Measurements from ENCODE around the gene CDR2. TPM values are rescaled to one million over a fixed set of nuclear protein-coding genes. Genes with fewer than 3 reads are reported as not detected.
A peak's percentile ranks its signal among the peaks of the same experiment; 100 is the strongest.
"Not testable (repeated sequence)": the region's sequence is repeated elsewhere in the genome, so short reads cannot be mapped to it uniquely, and the experiment has no call there.

The CDR2 gene
- total RNA-seq: 10 to 100 TPM; 41.5 to 47.6 TPM

- H3K36me3 Mint-ChIP-seq: no peaks in the 10 kb centered on the region
- peak within 1 kb of the TSS; percentile 94 for H3K4me3 Mint-ChIP-seq
- H3K27me3 Mint-ChIP-seq: peaks cover 2 to 6% of the 10 kb centered on the region in 2 donors
- H3K4me1 Mint-ChIP-seq (ENCODE audit: low read depth in 2 of 2): peaks cover 30 to 34% of the 10 kb centered on the region in 2 donors
- H3K27ac Mint-ChIP-seq: peak within 1 kb of the TSS; percentile 71 to 81
- peak; percentile 98 to 99 for ATAC-seq
- peak; percentile 99 for DNase-seq (ENCODE audit: low spot score)
- no peaks in the 10 kb centered on the region for H3K9me3 Mint-ChIP-seq
Observed at GRCh38 chr16:22374311-22375116, at the start of gene CDR2. Gene CDR2 (minus strand): TSS chr16:22374619. CDS start chr16:22374309, 310 bp downstream.

- DNase-seq (ENCODE audit: low spot score) (no peak), ATAC-seq (peak; percentile 15 to 45)
- peaks cover 0 to 4% of the 10 kb centered on the region in 2 donors for H3K4me1 Mint-ChIP-seq (ENCODE audit: low read depth in 2 of 2)
- peaks cover 7% of the 10 kb centered on the region for H3K36me3 Mint-ChIP-seq
- H3K9me3 Mint-ChIP-seq: no peaks in the 10 kb centered on the region
- H3K4me3 Mint-ChIP-seq: no peak overlapping the region
- H3K27ac Mint-ChIP-seq: no peak overlapping the region
- no peaks in the 10 kb centered on the region for H3K27me3 Mint-ChIP-seq
Observed at GRCh38 chr16:22423716-22424115, 49.3 kb upstream of the CDR2 start.

- Mint-ChIP-seq H3K4me3 (no peak overlapping the region), H3K27me3 (no peaks in the 10 kb centered on the region), H3K36me3 (peaks cover 7% of the 10 kb centered on the region), H3K27ac (peak overlapping the region in 1 of 2 donors; percentile 36), H3K9me3 (no peaks in the 10 kb centered on the region), H3K4me1 (ENCODE audit: low read depth in 2 of 2) (peaks cover 0 to 4% of the 10 kb centered on the region in 2 donors)
- ATAC-seq: no peak
- DNase-seq (ENCODE audit: low spot score): no peak
Observed at GRCh38 chr16:22421136-22421535, 46.7 kb upstream of the CDR2 start.

- Mint-ChIP-seq H3K4me3 (no peak overlapping the region), H3K4me1 (ENCODE audit: low read depth in 2 of 2) (peaks cover 0 to 4% of the 10 kb centered on the region in 2 donors), H3K27me3 (no peaks in the 10 kb centered on the region), H3K9me3 (no peaks in the 10 kb centered on the region), H3K27ac (no peak overlapping the region), H3K36me3 (peaks cover 7% of the 10 kb centered on the region)
- DNase-seq (ENCODE audit: low spot score): no peak
- ATAC-seq: no peak
Observed at GRCh38 chr16:22420606-22421135, 46.3 kb upstream of the CDR2 start.

- H3K4me1 Mint-ChIP-seq (ENCODE audit: low read depth in 2 of 2): peaks cover 0 to 4% of the 10 kb centered on the region in 2 donors
- no peaks in the 10 kb centered on the region for H3K9me3 Mint-ChIP-seq
- H3K4me3 Mint-ChIP-seq: no peak overlapping the region
- no peak overlapping the region for H3K27ac Mint-ChIP-seq
- no peak for DNase-seq (ENCODE audit: low spot score)
- no peak for ATAC-seq
- H3K36me3 Mint-ChIP-seq: peaks cover 7% of the 10 kb centered on the region
- no peaks in the 10 kb centered on the region for H3K27me3 Mint-ChIP-seq
Observed at GRCh38 chr16:22419908-22420307, 45.5 kb upstream of the CDR2 start.

GRCh38 chr16:22418826-22419225, 44.4 kb upstream of the CDR2 start:
- ATAC-seq: no peak
- H3K36me3 Mint-ChIP-seq: peaks cover 7% of the 10 kb centered on the region

GRCh38 chr16:22417798-22418197, 43.4 kb upstream of the CDR2 start:
- H3K4me3 Mint-ChIP-seq; H3K4me1 Mint-ChIP-seq (ENCODE audit: low read depth in 2 of 2); H3K27ac Mint-ChIP-seq; H3K9me3 Mint-ChIP-seq; DNase-seq (ENCODE audit: low spot score); H3K27me3 Mint-ChIP-seq; ATAC-seq; H3K36me3 Mint-ChIP-seq: not testable (repeated sequence)

More at GRCh38 chr16:22418826-22419225, 44.4 kb upstream of the CDR2 start:
- Mint-ChIP-seq H3K4me3 (no peak overlapping the region), H3K27ac (no peak overlapping the region), H3K27me3 (no peaks in the 10 kb centered on the region), H3K4me1 (ENCODE audit: low read depth in 2 of 2) (peaks cover 0 to 4% of the 10 kb centered on the region in 2 donors), H3K9me3 (no peaks in the 10 kb centered on the region)
- DNase-seq (ENCODE audit: low spot score): no peak

GRCh38 chr16:22417019-22417418, 42.6 kb upstream of the CDR2 start:
- Mint-ChIP-seq H3K4me1 (ENCODE audit: low read depth in 2 of 2) (no peaks in the 10 kb centered on the region), H3K4me3 (no peak overlapping the region), H3K27me3 (no peaks in the 10 kb centered on the region), H3K36me3 (no peaks in the 10 kb centered on the region), H3K27ac (no peak overlapping the region), H3K9me3 (no peaks in the 10 kb centered on the region)
- ATAC-seq (no peak), DNase-seq (ENCODE audit: low spot score) (no peak)

GRCh38 chr16:22413819-22414218, 39.4 kb upstream of the CDR2 start:
- ATAC-seq: no peak
- H3K4me3 Mint-ChIP-seq: no peak overlapping the region
- no peaks in the 10 kb centered on the region for H3K9me3 Mint-ChIP-seq
- no peak for DNase-seq (ENCODE audit: low spot score)
- H3K27me3 Mint-ChIP-seq: no peaks in the 10 kb centered on the region
- no peaks in the 10 kb centered on the region for H3K36me3 Mint-ChIP-seq
- H3K27ac Mint-ChIP-seq: no peak overlapping the region
- H3K4me1 Mint-ChIP-seq (ENCODE audit: low read depth in 2 of 2): no peaks in the 10 kb centered on the region

GRCh38 chr16:22407486-22407885, 33.1 kb upstream of the CDR2 start:
- H3K27me3 Mint-ChIP-seq: no peaks in the 10 kb centered on the region
- ATAC-seq: no peak

GRCh38 chr16:22402191-22402590, 27.8 kb upstream of the CDR2 start:
- Mint-ChIP-seq H3K4me3 (no peak overlapping the region), H3K4me1 (ENCODE audit: low read depth in 2 of 2) (no peaks in the 10 kb centered on the region), H3K9me3 (no peaks in the 10 kb centered on the region), H3K27ac (no peak overlapping the region), H3K36me3 (no peaks in the 10 kb centered on the region), H3K27me3 (no peaks in the 10 kb centered on the region)
- DNase-seq (ENCODE audit: low spot score) (no peak), ATAC-seq (no peak)

More at GRCh38 chr16:22407486-22407885, 33.1 kb upstream of the CDR2 start:
- DNase-seq (ENCODE audit: low spot score): no peak
- Mint-ChIP-seq H3K9me3 (no peaks in the 10 kb centered on the region), H3K4me3 (no peak overlapping the region), H3K27ac (no peak overlapping the region), H3K4me1 (ENCODE audit: low read depth in 2 of 2) (no peaks in the 10 kb centered on the region), H3K36me3 (no peaks in the 10 kb centered on the region)

GRCh38 chr16:22400900-22401299, 26.5 kb upstream of the CDR2 start:
- Mint-ChIP-seq H3K27ac (no peak overlapping the region), H3K4me1 (ENCODE audit: low read depth in 2 of 2) (no peaks in the 10 kb centered on the region), H3K4me3 (no peak overlapping the region), H3K36me3 (no peaks in the 10 kb centered on the region), H3K9me3 (no peaks in the 10 kb centered on the region), H3K27me3 (no peaks in the 10 kb centered on the region)
- ATAC-seq: no peak
- DNase-seq (ENCODE audit: low spot score): no peak

- Mint-ChIP-seq H3K4me3 (no peak overlapping the region), H3K4me1 (ENCODE audit: low read depth in 2 of 2) (no peaks in the 10 kb centered on the region), H3K27me3 (no peaks in the 10 kb centered on the region), H3K36me3 (no peaks in the 10 kb centered on the region), H3K27ac (no peak overlapping the region), H3K9me3 (no peaks in the 10 kb centered on the region)
- no peak for ATAC-seq
- DNase-seq (ENCODE audit: low spot score): no peak
Observed at GRCh38 chr16:22397931-22398330, 23.5 kb upstream of the CDR2 start.

- ATAC-seq: no peak
Observed at GRCh38 chr16:22397464-22397863, 23.0 kb upstream of the CDR2 start.

More at GRCh38 chr16:22397464-22397863, 23.0 kb upstream of the CDR2 start:
- H3K4me3 Mint-ChIP-seq: no peak overlapping the region
- DNase-seq (ENCODE audit: low spot score): no peak
- no peaks in the 10 kb centered on the region for H3K4me1 Mint-ChIP-seq (ENCODE audit: low read depth in 2 of 2)
- no peaks in the 10 kb centered on the region for H3K36me3 Mint-ChIP-seq
- H3K27me3 Mint-ChIP-seq: no peaks in the 10 kb centered on the region
- no peak overlapping the region for H3K27ac Mint-ChIP-seq
- H3K9me3 Mint-ChIP-seq: no peaks in the 10 kb centered on the region
